Vagina (tissue), 2 donors: ENCODE measurements around the gene SPACA5B.
"Not testable (repeated sequence)": the region's sequence is repeated elsewhere in the genome, so short reads cannot be mapped to it uniquely, and the experiment has no call there.

Experiments
- POLR2A ChIP-seq, 2 donors: fragments of 450-650 bp; IDR thresholded peaks; one replicate each; pipeline ENCODE4 v1.6.1; 2017; ENCODE audit warnings: antibody characterized with exemption in 2 of 2, mild to moderate bottlenecking in 2 of 2, moderate library complexity in 2 of 2
- POLR2AphosphoS5 ChIP-seq, 2 donors: sonication (generic); formaldehyde crosslinking; IDR thresholded peaks; one replicate each; pipeline ENCODE4 v1.9.0; 2017; ENCODE audit warnings: antibody characterized with exemption in 2 of 2, mild to moderate bottlenecking in 2 of 2, low read depth in 1 of 2; ENCODE audit not compliant: insufficient read depth in 1 of 2
- TF ChIP-seq, protein P1 (sequence below), 3 experiments: fragments of 450-650 bp in 2 of 3; fragments of 200-600 bp in 1 of 3; sonication (generic) in 1 of 3; IDR thresholded peaks; one replicate each; pipeline ENCODE4 v1.5.1; 2017 to 2019; ENCODE audit warnings: antibody characterized with exemption in 3 of 3, mild to moderate bottlenecking in 2 of 3, moderate library complexity in 2 of 3

GRCh38 chrX:48130326-48130725 lies at the start of gene SPACA5B:
- TF ChIP-seq, protein P1, sequence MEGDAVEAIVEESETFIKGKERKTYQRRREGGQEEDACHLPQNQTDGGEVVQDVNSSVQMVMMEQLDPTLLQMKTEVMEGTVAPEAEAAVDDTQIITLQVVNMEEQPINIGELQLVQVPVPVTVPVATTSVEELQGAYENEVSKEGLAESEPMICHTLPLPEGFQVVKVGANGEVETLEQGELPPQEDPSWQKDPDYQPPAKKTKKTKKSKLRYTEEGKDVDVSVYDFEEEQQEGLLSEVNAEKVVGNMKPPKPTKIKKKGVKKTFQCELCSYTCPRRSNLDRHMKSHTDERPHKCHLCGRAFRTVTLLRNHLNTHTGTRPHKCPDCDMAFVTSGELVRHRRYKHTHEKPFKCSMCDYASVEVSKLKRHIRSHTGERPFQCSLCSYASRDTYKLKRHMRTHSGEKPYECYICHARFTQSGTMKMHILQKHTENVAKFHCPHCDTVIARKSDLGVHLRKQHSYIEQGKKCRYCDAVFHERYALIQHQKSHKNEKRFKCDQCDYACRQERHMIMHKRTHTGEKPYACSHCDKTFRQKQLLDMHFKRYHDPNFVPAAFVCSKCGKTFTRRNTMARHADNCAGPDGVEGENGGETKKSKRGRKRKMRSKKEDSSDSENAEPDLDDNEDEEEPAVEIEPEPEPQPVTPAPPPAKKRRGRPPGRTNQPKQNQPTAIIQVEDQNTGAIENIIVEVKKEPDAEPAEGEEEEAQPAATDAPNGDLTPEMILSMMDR (IDR thresholded peaks at IDR 0.05), result not testable (repeated sequence)
- not testable (repeated sequence) for TF ChIP-seq POLR2A (IDR thresholded peaks at IDR 0.05); POLR2AphosphoS5 (IDR thresholded peaks at IDR 0.05; ENCODE audit: insufficient read depth in 1 of 2, low read depth in 1 of 2)
